GM20000 (cell line): ENCODE results near the gene PAK4.
A peak's percentile ranks its signal among the peaks of the same experiment; 100 is the strongest.

ENCODE experiments used
- DNase-seq: peaks from one replicate; pipeline ENCODE4 v3.0.0; 2012; ENCODE audit warnings: low spot score
- TF ChIP-seq, protein P1 (sequence below): IDR thresholded peaks from 2 replicates; pipeline ENCODE4 v1.5.1; 2012; ENCODE audit warnings: mild to moderate bottlenecking, control low read depth; ENCODE audit errors: extremely low read depth, missing control alignments

The PAK4 gene

DNA sequence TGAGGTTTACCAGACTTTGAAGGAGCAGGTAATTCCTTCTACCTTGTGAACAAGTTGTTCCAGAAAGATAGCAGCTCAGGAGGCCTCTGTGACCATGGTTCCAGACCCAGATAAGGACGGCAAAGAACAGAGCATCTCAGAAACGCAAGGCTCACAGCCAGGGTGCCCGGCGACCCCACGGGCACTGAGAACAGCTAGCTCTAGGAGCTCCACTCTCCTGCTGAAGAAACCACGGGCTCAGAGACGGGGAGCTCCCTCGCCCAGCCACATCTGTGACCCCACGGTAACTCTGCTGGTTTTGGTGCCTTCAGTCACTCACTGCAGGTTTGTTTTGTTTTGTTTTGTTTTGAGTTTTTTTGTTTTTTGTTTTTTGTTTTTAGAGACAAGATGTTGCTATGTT, 55.2 kb downstream of the PAK4 start:
- DNase-seq = no peak
- TF ChIP-seq, protein P1, sequence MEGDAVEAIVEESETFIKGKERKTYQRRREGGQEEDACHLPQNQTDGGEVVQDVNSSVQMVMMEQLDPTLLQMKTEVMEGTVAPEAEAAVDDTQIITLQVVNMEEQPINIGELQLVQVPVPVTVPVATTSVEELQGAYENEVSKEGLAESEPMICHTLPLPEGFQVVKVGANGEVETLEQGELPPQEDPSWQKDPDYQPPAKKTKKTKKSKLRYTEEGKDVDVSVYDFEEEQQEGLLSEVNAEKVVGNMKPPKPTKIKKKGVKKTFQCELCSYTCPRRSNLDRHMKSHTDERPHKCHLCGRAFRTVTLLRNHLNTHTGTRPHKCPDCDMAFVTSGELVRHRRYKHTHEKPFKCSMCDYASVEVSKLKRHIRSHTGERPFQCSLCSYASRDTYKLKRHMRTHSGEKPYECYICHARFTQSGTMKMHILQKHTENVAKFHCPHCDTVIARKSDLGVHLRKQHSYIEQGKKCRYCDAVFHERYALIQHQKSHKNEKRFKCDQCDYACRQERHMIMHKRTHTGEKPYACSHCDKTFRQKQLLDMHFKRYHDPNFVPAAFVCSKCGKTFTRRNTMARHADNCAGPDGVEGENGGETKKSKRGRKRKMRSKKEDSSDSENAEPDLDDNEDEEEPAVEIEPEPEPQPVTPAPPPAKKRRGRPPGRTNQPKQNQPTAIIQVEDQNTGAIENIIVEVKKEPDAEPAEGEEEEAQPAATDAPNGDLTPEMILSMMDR = no peak

DNA sequence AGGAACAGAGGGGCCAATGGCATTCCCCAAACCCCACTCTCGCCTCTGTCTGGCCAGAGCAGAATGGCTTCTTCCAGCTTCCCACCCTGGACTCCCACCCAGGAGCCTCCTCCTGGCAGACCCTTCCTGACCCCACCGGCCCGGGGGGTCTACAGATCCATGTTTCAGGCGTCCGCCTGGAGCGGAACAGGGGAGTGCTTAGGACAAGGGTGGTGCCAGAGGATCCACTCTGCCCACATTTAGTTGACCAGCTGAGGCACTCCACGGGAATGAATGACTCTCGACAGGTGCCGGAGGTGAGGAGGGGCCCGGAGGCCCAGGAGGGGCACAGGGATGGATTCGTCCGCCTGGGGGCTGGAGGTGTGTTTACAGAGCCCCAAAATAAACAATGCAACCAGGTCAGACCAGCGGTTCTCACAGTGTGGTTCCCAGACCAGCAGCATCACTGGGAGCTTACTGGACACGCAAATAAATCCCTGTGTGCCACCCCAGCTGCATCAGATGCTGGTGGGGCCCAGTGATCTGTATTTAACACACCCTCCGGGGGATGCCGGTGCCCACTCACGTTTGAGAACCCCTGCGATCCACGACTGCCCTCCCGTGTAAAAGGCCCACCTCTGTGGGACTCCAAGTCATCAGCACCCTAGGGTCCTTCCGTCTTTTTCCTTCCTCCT, 56.1 kb downstream of the PAK4 start:
- no peak for DNase-seq
- TF ChIP-seq, protein P1 = no peak

DNA sequence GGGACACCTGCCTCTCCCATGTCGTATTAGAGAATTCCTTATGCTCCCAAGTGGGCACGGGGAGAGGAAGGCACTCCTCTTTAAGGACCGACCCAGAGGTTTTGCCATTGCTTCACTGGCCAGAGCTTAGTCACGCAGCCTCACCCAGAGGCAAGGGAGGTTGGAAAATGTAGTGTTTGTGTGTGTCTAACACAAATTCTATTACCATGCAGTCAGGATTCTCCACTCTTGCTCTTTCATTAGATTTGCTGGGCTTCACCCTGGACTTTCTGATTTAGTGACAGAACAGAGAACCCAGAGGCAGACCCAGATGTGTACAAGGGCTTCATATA, 56.6 kb downstream of the PAK4 start:
- no peak for DNase-seq
- TF ChIP-seq, protein P1 = no peak

DNA sequence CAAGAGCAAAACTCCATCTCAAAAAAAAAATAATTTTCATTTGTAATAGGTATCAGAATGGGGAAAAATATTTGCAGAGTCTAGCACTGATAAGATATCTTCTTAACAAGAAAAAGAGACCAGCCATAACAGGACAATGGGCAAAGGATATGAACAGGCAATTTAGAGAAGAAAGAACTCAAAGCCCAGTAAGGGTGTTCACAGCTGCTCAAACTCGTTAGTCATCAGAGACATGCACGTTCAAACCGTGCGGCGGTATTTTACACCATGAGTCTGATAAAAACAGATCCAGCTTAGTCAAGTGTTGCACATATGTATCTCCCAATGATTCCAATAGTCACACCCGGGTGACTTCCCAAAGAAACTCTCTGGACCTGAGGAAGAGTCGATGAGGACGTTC, 57.5 kb downstream of the PAK4 start:
- TF ChIP-seq, protein P1 = no peak
- DNase-seq = no peak

- no peak for DNase-seq
- TF ChIP-seq, protein P1 = no peak
Observed at GRCh38 chr19:39186391-39186790, 60.8 kb downstream of the PAK4 start.

DNA sequence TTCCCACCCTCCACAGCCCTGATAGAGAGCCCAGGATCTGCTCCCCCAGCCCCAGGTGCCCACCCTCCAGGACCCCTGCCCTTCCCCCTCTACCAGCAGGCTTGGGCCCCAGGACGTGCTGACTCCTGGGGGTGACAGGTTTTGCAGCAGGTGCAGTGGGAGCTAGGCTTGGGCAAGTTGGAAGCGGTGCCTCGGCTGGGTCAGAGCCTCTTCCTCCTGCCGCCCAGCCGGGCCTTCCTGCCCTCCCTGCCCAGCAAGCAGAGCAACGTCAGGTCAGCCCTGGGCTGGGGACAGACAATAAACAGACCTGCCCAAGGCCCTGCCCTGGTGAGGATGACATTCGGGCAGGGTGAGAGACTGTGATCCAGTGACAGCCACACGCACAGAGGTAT, 62.0 kb downstream of the PAK4 start:
- no peak for DNase-seq
- TF ChIP-seq, protein P1 = peak; percentile 14

GRCh38 chr19:39188960-39189359, 63.4 kb downstream of the PAK4 start:
- DNase-seq = no peak

More at GRCh38 chr19:39188960-39189359, 63.4 kb downstream of the PAK4 start:
- TF ChIP-seq, protein P1 = no peak
